ENCODE data around the gene EPHA8. TPM values are rescaled to one million over a fixed set of nuclear protein-coding genes. Genes with fewer than 3 reads are reported as not detected.

Gene EPHA8
- total RNA-seq, 4 donors from 2014 or later, result not detected

GRCh38 chr1:22553104-22553880 is 10.0 kb upstream of the EPHA8 start:
- WGBS, 2 donors, result 40 to 53% methylated on average over 15 to 17 of the region's 18 CpGs
- peaks cover 0 to 91% of the 10 kb centered on the region in 2 donors for H3K27me3 ChIP-seq
- no peak overlapping the region for H3K4me3 ChIP-seq

GRCh38 chr1:22553991-22554522 is 9.2 kb upstream of the EPHA8 start:
- 72 to 82% methylated on average over 8 of the region's 8 CpGs for WGBS, 2 donors
- TF ChIP-seq POLR2A (IDR thresholded peaks at IDR 0.05) (no peak), EP300 (IDR thresholded peaks at IDR 0.05) (no peak), CTCF (IDR thresholded peaks at IDR 0.05) (no peak)

More at GRCh38 chr1:22553104-22553880, 10.0 kb upstream of the EPHA8 start:
- TF ChIP-seq POLR2A (IDR thresholded peaks at IDR 0.05) (no peak), CTCF (IDR thresholded peaks at IDR 0.05) (no peak)
- Histone ChIP-seq H3K27ac (no peak overlapping the region), H3K9me3 (no peaks in the 10 kb centered on the region), H3K36me3 (no peaks in the 10 kb centered on the region), H3K4me1 (peaks cover 0 to 18% (median 0%) of the 10 kb centered on the region in 4 donors)
- DNase-seq (ENCODE audit: low spot score in 2 of 2), result no peak

GRCh38 chr1:22555371-22555656 is 8.0 kb upstream of the EPHA8 start:
- no peak overlapping the region for H3K27ac ChIP-seq
- no peak for DNase-seq (ENCODE audit: low spot score in 2 of 2)
- TF ChIP-seq CTCF (IDR thresholded peaks at IDR 0.05) (no peak), EP300 (IDR thresholded peaks at IDR 0.05) (no peak), POLR2A (IDR thresholded peaks at IDR 0.05) (no peak)
- peaks cover 0 to 92% of the 10 kb centered on the region in 2 donors for H3K27me3 ChIP-seq
- whole genome bisulfite sequencing, 2 donors, result 39 to 44% methylated on average over 3 of the region's 3 CpGs
- H3K4me1 ChIP-seq, result peaks cover 0 to 18% (median 0%) of the 10 kb centered on the region in 4 donors
- no peak overlapping the region for H3K4me3 ChIP-seq
- H3K36me3 ChIP-seq, result no peaks in the 10 kb centered on the region
- H3K9me3 ChIP-seq, result no peaks in the 10 kb centered on the region

More at GRCh38 chr1:22553991-22554522, 9.2 kb upstream of the EPHA8 start:
- Histone ChIP-seq H3K36me3 (no peaks in the 10 kb centered on the region), H3K4me3 (no peak overlapping the region), H3K4me1 (peaks cover 0 to 18% (median 0%) of the 10 kb centered on the region in 4 donors), H3K27me3 (peaks cover 0 to 91% of the 10 kb centered on the region in 2 donors), H3K27ac (no peak overlapping the region), H3K9me3 (no peaks in the 10 kb centered on the region)
- DNase-seq (ENCODE audit: low spot score in 2 of 2), result no peak

- Histone ChIP-seq H3K4me1 (peaks cover 0 to 18% (median 0%) of the 10 kb centered on the region in 4 donors), H3K27ac (no peak overlapping the region), H3K4me3 (no peak overlapping the region), H3K27me3 (peaks cover 0 to 92% of the 10 kb centered on the region in 2 donors), H3K9me3 (no peaks in the 10 kb centered on the region), H3K36me3 (no peaks in the 10 kb centered on the region)
- no peak for TF ChIP-seq POLR2A (IDR thresholded peaks at IDR 0.05)
- no peak for TF ChIP-seq CTCF (IDR thresholded peaks at IDR 0.05)
- no peak for TF ChIP-seq EP300 (IDR thresholded peaks at IDR 0.05)
- DNase-seq (ENCODE audit: low spot score in 2 of 2), result no peak
- 20 to 32% methylated on average over 13 of the region's 13 CpGs for WGBS, 2 donors
These were observed 6.7 kb upstream of the EPHA8 start for GRCh38 chr1:22556391-22557104.

Measured in tibial nerve (tissue), 4 donors.